C4-2B (cell line): ENCODE data around the gene RGS9BP.

Experiments used
- ZFX ChIP-seq: fragments of 450-650 bp; IDR thresholded peaks from 2 replicates; pipeline ENCODE4 v1.6.1; 2017
- TF ChIP-seq, protein P1 (sequence below): fragments of 450-650 bp; conservative IDR thresholded peaks from 2 replicates; pipeline ENCODE4 v1.5.1; 2017; ENCODE audit warnings: mild to moderate bottlenecking

- TF ChIP-seq, protein P1, sequence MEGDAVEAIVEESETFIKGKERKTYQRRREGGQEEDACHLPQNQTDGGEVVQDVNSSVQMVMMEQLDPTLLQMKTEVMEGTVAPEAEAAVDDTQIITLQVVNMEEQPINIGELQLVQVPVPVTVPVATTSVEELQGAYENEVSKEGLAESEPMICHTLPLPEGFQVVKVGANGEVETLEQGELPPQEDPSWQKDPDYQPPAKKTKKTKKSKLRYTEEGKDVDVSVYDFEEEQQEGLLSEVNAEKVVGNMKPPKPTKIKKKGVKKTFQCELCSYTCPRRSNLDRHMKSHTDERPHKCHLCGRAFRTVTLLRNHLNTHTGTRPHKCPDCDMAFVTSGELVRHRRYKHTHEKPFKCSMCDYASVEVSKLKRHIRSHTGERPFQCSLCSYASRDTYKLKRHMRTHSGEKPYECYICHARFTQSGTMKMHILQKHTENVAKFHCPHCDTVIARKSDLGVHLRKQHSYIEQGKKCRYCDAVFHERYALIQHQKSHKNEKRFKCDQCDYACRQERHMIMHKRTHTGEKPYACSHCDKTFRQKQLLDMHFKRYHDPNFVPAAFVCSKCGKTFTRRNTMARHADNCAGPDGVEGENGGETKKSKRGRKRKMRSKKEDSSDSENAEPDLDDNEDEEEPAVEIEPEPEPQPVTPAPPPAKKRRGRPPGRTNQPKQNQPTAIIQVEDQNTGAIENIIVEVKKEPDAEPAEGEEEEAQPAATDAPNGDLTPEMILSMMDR: no peak
- TF ChIP-seq ZFX: no peak
These were observed 14.3 kb upstream of the RGS9BP start for GRCh38 chr19:32661318-32661717.
